Measurements from ENCODE around the gene DNAJB4. TPM values are rescaled to one million over a fixed set of nuclear protein-coding genes. Genes with fewer than 3 reads are reported as not detected.

Gene DNAJB4
- polyA plus RNA-seq, 4 donors, result 38.2 to 46.3 (median 42.3) TPM

DNA sequence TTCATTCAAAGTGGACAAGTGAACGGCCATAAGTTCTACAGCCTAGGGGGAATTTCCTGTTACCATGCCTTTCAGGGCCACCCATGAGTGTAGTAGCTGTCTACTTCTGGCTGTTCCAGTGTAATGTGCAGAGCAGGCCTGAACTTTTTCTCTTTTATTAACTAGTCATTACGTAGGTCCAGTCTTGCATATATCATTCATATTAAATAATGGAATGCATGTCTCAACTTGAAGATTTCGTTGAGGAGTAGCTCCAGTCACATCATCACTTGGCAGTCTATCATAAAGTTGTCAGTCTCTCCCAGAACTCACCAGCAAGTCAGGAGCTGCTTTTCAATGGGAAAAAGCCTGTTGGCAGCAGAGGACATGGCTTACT, 29.0 kb downstream of the DNAJB4 start:
- no peak for DNase-seq (ENCODE audit: low read depth in 4 of 4, low spot score in 3 of 4)

DNA sequence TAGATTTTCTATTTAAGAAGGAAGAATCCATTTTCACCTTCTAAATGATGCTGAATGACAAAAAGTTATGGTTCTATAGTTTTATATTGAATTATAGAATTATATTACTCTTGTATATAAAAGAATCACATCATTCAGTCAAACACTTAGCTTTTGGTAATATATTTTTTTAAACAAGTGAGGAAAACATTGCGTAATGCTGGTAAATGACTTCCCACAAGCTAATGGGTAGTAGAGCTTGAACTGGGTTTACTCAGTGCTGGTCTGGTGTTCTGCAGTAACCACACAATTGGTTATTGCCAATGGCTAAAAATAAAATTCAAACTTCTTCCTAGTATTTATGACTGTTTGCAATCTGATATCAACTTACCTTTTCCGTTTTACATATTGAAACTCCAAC, 30.4 kb downstream of the DNAJB4 start:
- DNase-seq (ENCODE audit: low read depth in 4 of 4, low spot score in 3 of 4), result no peak

DNA sequence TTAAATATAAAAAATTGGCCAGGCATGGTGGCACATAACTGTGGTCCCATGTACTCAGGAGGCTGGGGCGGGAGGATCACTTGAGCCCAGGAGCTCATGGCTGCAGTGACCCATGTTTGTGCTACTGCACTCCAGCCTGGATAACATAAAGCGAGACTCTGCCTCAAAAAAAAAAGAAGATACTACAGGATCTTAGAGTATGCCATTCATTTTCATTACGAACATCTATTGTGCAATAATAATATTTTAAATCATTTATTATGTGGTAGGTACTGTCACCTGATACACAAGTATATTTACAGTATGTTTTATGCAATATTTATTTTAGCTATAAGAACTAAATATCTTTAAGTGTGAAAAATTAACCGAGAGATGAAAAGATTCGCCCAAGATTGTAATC, 31.7 kb downstream of the DNAJB4 start:
- no peak for DNase-seq (ENCODE audit: low read depth in 4 of 4, low spot score in 3 of 4)

DNA sequence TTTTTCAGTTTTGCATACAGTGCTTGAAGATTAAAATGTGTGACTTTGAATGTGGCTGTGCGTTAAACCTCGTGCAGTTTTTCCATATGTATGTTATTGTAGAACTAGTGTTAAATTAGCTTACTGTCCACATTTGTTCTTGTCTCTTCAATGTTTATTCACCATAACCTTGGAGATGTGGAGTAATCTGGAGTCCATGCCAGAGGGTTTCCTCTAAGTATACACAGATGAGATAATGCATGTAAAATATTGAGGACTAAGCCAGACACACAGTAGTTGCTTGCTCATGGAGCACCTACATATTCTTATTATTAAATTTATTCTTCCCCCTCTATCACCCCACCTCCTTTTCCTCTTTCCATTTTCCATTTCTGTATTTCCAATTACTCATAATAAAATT, 33.3 kb downstream of the DNAJB4 start:
- no peak for DNase-seq (ENCODE audit: low read depth in 4 of 4, low spot score in 3 of 4)

DNA sequence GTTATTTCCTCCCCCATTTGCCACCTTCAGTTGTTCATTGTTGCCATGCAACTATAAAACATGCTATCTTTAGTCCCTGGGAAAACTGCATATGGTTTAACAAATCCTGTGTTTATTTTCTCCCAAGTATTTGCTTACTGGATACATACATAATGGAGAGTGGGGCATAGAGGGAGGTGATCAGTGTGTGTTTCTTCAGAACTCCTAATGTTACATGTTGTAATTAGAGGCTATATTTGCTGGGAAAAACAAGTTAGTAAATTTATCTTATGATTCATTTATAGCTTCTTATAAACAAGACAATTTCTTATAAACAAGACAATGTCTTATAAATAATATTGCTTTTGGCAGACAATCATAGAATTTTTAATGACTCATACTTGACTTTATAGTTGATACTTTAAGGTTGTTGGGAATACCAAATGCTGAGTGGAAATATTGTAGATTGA, 33.8 kb downstream of the DNAJB4 start:
- DNase-seq (ENCODE audit: low read depth in 4 of 4, low spot score in 3 of 4), result no peak

DNA sequence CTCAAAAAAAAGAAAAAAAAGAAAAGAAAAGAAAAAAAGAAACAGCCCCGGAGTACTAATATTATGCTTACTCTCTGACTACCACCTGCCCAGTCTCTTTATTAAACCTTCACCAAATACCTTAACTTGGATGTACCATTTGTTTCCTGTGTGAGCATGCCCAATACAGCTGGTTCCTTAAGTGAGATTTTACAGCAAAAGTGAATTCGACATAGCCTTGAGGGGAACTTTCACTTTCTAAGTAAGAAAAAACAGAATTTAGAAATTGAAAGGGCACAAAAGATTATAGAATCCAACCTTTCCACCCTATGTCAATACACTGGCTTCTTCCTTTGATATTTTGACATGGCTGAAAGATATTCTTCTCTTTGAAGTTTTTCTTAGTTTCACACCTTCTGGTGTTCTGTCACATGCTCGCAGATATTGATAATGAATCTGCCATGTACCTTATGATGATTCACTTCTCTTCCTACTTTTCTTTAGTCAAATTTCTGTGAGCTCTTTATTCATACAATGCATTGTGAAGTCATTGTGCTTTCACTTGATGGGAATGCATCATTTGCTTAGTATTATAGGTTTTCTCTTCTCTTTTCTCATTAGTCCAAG, 35.8 kb downstream of the DNAJB4 start:
- DNase-seq (ENCODE audit: low read depth in 4 of 4, low spot score in 3 of 4), result no peak

DNA sequence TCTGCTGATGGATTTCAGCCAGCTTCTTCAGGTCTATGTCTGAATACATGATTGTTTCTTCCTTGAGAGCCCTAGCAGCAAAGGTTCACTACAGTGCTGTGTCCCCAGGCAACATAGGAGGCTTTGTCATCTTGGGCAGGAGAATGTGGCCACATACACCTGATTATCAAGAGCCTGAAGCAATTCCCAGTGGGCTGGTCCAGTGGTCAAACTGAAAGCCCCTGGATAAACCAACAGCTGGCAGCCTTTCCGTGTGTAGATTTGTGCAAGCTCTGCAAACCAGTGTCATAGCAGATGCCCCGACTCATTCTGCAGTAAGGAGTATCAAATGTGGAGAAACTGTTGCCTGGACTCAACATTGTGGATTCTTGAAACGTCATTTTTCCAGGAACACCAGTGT, 38.7 kb downstream of the DNAJB4 start:
- DNase-seq (ENCODE audit: low read depth in 4 of 4, low spot score in 3 of 4), result no peak

DNA sequence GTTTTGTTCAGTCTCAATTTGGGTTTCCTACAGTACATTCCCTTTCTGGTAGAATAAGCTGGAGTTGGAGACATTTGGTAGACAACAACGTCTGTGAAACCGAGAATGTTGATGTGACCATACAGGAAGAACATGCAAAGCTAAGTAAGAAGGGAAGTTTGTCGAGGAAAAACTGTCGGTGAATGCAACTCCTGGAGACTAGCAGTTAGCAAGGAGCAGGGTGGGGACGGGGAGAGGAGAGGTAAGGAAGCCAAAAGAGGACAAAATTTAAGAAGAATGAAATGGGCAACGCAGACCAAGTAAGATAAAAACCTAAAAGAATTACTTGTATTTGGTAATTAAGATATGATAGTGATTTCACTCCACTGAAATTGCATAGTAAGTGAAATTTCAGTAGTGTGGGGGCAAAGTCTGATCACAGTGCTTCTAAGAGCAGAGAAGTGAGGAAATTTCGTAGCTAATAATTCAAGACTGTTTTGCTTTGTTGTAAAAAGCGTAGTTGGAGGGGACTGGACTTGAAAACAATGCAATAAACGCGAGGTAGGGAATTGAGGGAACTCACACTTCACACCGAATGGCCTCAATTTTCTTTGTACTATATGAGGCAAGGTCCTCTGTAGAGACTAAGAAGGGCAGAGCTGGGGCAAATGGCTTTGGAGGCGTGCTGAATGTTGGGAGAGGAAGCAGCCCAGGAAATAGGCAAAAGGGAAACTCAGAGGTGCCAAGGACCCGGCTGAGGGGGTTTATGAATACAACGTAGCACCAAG, 40.2 kb downstream of the DNAJB4 start:
- DNase-seq (ENCODE audit: low read depth in 4 of 4, low spot score in 3 of 4), result no peak

DNA sequence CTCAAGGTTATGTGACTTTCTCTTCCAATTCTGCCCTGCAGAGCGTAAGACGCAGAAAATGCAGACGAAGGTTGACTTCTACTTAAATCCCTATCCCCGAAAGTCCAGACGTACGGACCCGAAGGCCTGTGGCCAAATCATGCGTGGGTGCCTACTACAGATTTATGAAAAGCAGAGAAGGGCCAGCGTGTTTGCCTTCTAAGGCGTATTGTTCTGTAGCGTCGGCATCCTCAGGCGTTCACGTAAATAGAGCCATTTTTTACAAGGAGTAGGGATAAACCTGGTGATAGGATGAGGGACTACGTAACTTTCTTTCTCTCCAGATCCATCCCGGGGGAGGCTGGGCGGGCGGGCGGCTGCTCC, 40.8 kb downstream of the DNAJB4 start:
- DNase-seq (ENCODE audit: low read depth in 4 of 4, low spot score in 3 of 4), result no peak

DNA sequence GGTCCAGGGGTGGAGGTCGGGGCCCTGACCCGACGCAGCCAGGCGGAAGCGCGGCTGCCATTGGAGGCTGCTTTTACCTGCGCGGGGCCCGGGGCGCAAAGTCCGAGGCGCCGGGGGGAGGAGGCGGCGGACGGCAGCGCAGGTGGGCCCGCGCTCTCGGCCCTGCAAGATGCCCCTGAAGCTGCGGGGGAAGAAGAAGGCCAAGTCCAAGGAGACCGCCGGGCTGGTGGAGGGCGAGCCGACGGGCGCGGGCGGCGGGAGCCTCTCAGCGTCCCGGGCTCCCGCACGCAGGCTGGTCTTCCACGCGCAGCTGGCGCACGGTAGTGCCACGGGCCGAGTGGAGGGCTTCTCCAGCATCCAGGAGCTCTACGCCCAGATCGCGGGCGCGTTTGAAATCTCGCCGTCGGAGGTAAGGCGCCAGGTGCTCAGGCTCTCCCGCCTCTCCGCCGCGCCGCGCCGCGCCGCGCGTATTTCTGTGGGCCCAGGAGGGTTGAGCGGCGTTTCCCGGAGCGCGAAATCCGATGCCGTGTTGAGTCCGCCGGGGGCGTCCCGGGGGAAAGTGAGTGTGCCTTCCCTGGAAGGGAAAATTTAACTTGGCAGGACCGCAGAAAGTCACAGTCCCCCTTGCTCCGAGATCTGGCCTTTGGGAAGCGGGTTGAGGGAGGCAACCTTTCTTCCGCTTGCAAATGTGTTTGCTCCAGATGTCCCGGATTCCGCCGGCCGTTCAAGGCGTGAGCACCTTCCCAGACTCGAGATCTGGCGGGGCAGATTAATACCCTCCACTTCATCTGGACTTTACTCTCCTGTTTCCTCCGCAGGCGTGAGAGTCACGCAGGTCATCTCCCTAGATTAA, 41.4 kb downstream of the DNAJB4 start, which contains the start of gene GIPC2:
Gene GIPC2 (plus strand): TSS at position 41 of the 853 bp plus-strand sequence. CDS start 129 bp downstream, at position 170.
- DNase-seq (ENCODE audit: low read depth in 4 of 4, low spot score in 3 of 4), result peak in 1 of 4 donors; percentile 39

DNA sequence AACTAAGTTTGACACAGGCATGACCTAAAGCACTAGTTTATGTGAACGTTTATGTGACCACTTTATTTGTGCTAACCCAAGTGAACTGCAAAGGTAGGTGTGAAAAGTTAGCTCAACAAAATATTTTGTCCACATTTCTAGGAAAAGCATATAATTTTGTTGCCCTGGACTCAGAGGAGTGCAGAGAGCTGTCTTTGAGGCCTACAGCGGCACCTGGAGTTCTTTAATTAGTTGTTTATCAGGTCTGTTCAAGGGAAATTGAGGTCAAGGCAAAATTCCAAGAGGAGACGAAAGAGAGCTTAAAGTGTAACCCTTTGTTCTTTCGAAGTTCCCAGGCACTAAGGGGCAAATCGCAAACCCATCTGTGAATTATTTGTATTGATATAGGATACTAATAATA, 42.4 kb downstream of the DNAJB4 start:
- DNase-seq (ENCODE audit: low read depth in 4 of 4, low spot score in 3 of 4), result no peak

DNA sequence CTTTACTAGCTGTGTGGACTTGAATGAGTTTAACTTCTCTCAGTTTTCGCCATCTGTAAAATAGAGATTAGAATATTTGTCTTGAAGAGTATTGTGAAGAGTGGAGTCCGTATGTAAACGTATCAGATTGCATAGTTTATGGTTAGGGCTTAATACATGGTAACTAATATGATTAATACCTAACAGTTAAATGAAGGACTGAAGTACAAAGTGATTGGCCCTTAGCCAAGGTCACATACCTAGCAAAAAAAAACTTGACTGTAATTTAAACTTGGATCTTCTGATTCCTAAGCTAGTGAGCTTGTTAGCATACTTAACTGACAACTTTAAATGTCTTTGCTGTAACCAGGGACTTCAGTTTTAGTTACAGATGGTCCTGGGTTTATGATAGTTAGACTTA, 42.9 kb downstream of the DNAJB4 start:
- no peak for DNase-seq (ENCODE audit: low read depth in 4 of 4, low spot score in 3 of 4)

DNA sequence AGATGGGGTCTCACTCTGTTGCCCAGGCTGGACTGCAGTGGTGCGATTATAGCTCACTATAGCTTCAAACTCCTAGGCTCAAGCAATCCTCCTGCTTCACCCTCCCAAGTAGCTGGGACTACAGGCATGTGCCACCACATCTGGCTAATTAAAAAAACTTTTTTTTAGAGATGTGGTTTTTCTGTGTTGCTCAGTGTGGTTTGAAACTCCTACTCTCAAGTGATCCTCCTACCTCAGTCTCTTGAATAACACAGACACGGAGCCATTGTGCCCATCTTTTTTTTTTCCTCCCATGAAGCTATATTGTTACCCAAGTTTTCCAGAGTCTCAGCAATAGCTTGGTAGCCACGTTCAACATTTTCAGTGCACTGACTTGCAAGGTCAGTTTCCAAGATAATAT, 43.7 kb downstream of the DNAJB4 start:
- no peak for DNase-seq (ENCODE audit: low read depth in 4 of 4, low spot score in 3 of 4)

DNA sequence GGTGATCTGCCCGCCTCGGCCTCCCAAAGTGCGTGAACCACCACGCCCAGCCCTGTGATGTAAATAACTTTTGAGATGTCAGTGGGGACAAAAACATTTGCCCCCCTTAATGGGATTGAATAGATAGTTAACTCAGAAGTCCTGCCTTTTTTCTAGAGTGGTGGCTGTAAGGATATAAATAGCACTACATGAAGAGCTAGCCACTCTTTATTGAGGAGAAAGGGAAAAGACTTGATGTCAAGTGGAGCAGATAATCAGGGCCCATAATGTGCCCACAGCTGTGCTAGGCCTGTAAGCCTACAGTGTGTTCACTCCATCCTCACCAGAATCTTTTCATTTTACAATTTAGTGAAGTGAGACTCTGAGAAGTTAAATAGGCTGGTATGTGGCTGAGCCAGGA, 44.7 kb downstream of the DNAJB4 start:
- DNase-seq (ENCODE audit: low read depth in 4 of 4, low spot score in 3 of 4), result no peak

DNA sequence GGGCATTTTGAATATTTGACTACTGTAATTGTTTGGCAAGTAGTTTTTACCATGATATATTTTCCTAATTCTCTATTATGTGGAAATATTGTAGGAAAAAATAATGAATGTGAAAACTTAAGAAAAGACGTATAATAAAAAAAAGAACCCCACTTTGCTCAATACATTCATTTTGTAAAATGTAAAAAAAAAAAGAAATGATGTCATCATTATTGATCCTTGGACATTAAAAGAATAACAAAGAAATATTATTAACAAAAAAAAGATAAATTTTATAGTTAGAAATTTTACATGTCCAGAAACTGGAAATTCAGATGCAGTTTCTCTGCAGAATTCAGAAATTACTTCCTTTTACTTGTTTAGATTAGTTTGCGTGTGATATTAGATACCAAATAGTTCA, 46.3 kb downstream of the DNAJB4 start:
- DNase-seq (ENCODE audit: low read depth in 4 of 4, low spot score in 3 of 4), result no peak

DNA sequence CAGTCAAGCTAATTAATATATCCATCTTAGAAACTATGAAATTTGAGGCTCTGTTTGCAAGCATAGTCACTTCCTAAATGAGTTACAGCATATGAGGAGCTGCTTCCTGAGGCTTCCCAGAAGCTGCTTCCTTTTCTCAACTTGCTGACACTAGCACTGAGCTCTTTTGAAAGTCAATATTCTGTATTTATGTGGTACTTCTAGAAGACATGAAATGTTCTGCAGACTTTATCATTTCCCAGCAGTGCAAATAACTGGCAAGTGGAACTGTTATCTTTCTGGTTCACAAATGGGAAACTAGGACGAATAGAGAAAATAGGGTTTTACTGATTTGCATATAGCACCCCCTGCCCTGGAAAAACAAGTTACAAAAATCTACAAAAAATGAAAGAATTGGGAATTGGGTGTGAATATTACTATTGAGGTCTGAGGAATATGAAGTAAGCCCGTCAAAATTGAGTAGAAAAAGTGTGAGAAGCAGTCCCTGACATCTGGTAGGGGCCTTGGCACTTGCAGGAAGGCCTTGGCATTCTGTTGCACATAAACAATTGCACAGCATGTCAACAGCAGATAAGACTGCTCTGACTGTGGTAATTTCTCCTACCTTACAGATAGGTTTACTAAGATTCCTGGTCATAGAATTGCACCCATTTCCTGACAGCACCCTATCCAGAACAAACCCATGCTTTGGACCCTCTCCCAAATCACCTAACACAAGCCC, 48.1 kb downstream of the DNAJB4 start:
- DNase-seq (ENCODE audit: low read depth in 4 of 4, low spot score in 3 of 4), result no peak

DNA sequence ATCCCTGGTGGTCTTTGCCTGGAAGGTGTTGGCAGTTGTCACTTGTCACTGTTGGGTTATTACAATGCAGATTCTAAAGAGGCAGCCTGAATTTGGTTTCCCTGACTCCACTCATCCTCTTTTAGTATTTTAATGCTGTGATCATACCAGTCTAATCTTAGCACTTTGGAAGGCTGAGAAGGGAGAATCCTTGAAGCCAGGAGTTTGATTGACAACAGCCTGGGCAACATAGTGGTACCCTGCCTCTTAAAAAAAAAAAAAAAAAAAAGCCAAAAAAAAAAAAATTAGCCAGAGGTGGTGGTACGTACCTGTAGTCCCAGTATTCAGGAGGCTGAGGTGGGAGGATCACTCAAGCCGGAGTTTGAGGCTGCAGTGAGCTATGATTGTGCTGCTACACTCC, 48.8 kb downstream of the DNAJB4 start:
- no peak for DNase-seq (ENCODE audit: low read depth in 4 of 4, low spot score in 3 of 4)

DNA sequence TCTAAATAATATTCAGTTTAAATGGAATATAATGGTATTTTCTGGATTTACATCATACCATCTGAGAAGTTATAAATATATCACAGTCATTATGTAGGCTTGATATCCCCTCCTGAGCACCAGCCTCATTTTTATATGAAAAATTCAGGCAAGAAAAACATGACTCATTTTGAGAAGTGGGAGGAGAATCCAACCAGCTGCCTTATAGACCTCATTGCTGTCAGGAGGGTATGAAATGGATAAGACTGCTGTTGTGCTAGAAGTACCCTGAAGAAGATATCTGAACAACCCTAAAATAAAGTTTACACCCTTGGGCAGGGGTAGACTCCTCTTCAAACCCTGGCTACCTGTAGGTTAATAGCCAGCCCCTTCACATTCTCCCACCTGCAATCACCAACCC, 49.8 kb downstream of the DNAJB4 start:
- DNase-seq (ENCODE audit: low read depth in 4 of 4, low spot score in 3 of 4), result no peak

DNA sequence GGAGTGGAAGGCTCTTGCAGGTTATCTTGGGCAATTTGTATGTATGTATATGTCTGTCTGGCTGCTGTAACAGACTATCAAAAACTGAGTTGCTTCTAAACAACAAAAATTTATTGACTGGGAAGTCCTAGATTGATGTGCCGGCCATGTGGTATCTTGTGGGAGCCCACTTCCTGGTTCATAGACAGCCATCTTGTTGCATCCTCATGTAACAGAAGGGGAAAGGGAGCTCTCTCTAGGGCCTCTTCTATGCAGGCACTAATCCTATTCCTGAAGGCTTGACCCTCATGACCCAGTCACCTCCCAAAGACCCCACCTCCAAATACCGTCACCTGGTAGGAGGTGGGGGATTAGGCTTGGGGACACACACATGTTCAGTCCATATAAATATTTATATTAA, 50.2 kb downstream of the DNAJB4 start:
- DNase-seq (ENCODE audit: low read depth in 4 of 4, low spot score in 3 of 4), result no peak

DNA sequence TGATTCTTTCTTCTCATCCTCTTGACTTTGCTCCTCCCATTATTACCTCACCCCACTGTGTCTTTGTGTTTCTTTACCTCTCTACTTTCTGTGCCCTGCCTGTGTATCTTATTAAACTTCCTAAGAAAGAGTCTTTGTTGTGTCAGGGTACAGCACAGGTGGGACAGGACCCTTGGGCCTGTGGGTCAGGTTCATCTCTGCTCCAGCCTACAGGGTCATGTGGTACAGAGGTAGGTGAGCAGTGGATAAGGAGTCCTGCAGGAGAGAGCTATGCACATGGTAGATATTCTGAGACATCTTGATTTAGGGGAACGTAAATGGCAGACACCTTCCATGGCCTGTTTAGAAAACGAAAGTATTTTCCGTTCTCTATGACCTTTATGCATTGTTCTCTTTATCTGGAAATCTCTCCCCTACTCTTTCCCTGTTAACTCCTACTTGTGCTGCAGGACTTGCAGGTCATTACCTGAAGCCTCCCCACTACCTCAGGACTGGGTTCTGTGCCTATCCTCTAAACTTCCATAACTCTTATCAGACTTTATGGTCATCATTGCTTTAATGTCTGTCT, 50.9 kb downstream of the DNAJB4 start:
- no peak for DNase-seq (ENCODE audit: low read depth in 4 of 4, low spot score in 3 of 4)

DNA sequence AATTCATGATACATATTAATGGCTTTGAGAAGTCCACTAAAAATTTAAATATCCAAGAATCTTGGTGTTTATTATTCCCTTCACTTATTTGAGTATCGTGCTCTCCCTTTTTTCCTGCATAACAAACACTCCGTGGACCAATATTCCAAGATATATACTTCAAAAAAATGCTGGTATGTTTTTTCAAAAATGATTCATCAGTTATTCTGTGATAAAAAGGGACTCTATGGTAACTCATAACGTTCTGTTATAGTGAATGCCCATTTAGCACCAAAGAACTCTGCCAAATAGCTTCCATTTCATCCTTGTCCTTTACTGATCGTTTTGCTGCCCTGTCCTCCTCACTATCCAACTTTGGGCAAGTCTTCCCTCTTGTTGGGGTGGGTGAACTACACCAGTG, 53.9 kb downstream of the DNAJB4 start:
- no peak for DNase-seq (ENCODE audit: low read depth in 4 of 4, low spot score in 3 of 4)

All from left renal pelvis (tissue), 4 donors.